Effector memory CD8-positive, alpha-beta T cell (primary cell): ENCODE data around the gene CFAP100.

ENCODE experiments used
- ATAC-seq: fragments of 150-1000 bp; cut with Tn5 transposase; replicated peaks from 2 replicates; pipeline ENCODE4 v1.10.0; 2021; ENCODE audit warnings: mild to moderate bottlenecking, moderate library complexity
- DNase-seq, 3 experiments: peaks; one replicate each; pipeline ENCODE4 v3.0.0; 2021
- H3K27ac Mint-ChIP-seq, 2 donors: one replicate each; pipeline ENCODE4 v1.8.0; 2022; ENCODE audit warnings: mild to moderate bottlenecking in 2 of 2, mixed read lengths in 2 of 2, moderate library complexity in 2 of 2
- H3K27me3 Mint-ChIP-seq, 2 donors: one replicate each; pipeline ENCODE4 v1.8.0; 2022; ENCODE audit warnings: mixed read lengths in 2 of 2
- H3K36me3 Mint-ChIP-seq: one replicate; pipeline ENCODE4 v1.8.0; 2022; ENCODE audit warnings: mild to moderate bottlenecking, moderate library complexity, mixed read lengths; ENCODE audit not compliant: insufficient read depth
- H3K4me1 Mint-ChIP-seq, 2 donors: one replicate each; pipeline ENCODE4 v1.8.0; 2022; ENCODE audit warnings: low read depth in 2 of 2, mixed read lengths in 2 of 2
- H3K4me3 Mint-ChIP-seq, 2 donors: one replicate each; pipeline ENCODE4 v1.8.0; 2022; ENCODE audit warnings: mild to moderate bottlenecking in 2 of 2, mixed read lengths in 2 of 2, moderate library complexity in 2 of 2
- H3K9me3 Mint-ChIP-seq, 2 donors: one replicate each; pipeline ENCODE4 v1.8.0; 2022; ENCODE audit warnings: mixed read lengths in 2 of 2
- total RNA-seq, 9 experiments: gene quantifications; one replicate each; lab custom pipeline; 2026; lab: John Stamatoyannopoulos, UW

Gene CFAP100
- 0 to 0.12 (median 0) reads per million in 9 experiments for total RNA-seq

- no peak within 1 kb of the TSS for H3K4me3 Mint-ChIP-seq
- H3K36me3 Mint-ChIP-seq, result no peaks in the 10 kb centered on the region
- ATAC-seq, result no peak
- H3K27me3 Mint-ChIP-seq, result peaks cover 62 to 77% of the 10 kb centered on the region in 2 donors
- H3K9me3 Mint-ChIP-seq, result no peaks in the 10 kb centered on the region
- no peak within 1 kb of the TSS for H3K27ac Mint-ChIP-seq
- peaks cover 3 to 5% of the 10 kb centered on the region in 2 donors for H3K4me1 Mint-ChIP-seq
- no peak for DNase-seq
Observed at GRCh38 chr3:126394179-126394976, at the start of gene CFAP100. TSS of gene CFAP100 (plus strand) at chr3:126394909. CDS start at chr3:126396001, 1,092 bp downstream.

DNA sequence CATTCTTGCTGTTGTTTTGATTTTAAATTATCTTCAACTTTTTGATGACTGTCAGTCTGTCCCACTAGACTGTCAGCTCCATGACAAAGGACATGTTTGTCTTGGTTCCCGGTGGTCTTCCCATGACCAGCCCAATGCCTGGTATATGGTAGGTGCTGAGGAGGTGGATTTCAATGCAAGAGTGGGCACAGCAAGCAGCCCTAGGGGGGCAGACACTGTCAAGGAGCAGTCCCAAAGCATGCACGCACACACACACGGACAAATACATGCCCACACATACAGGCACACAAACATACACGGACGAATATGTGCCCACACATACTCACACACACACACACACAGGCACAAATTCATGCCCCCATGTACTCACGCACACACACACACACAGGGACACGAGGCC, 49.5 kb upstream of the CFAP100 start:
- Mint-ChIP-seq H3K4me3 (no peak overlapping the region), H3K27ac (no peak overlapping the region), H3K27me3 (peaks cover 0 to 29% of the 10 kb centered on the region in 2 donors), H3K4me1 (peaks cover 0 to 2% of the 10 kb centered on the region in 2 donors), H3K36me3 (no peaks in the 10 kb centered on the region), H3K9me3 (no peaks in the 10 kb centered on the region)
- ATAC-seq, result no peak
- DNase-seq, result no peak

DNA sequence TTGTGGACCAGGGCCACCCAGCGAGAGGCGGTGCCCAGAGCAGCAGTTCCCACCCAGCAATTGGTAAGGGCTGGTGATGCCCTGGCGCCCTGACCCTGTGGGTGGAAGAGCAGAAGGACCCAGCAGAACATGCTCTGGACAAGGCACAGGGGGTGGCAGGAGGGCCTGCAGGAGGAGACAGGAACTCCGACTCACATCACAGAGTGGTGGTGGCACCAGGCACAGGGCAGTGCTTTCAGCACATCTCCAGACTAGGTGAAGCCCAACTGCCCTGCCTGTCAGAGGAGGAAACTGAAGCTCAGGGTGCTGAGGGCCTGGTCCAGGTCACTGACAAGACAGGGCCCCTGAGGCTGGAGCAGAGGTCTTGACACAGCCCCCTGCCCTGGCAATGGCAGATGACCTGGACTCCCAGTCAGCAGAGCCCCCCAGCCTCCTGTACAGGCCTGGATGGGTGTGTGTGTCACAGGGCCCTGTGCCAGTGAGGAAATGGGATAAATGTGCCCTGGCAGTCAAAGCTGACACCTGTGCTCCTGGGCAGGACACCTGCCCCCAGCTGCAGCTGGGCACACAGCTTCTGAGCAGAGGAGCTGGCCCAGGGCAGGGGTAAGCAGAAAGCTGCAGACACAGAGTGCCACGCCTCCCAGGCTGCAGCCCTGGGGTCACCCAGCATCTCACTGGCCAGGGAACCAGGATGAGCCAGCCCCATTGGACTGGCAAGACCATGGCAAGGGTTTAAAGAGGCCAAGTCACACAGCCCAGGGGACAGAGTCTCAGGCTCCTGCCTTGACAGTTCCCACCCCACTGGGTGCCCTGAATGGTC, 48.9 kb upstream of the CFAP100 start:
- peaks cover 0 to 23% of the 10 kb centered on the region in 2 donors for H3K27me3 Mint-ChIP-seq
- peaks cover 0 to 2% of the 10 kb centered on the region in 2 donors for H3K4me1 Mint-ChIP-seq
- DNase-seq (no peak), ATAC-seq (no peak)
- H3K27ac Mint-ChIP-seq, result no peak overlapping the region
- no peaks in the 10 kb centered on the region for H3K9me3 Mint-ChIP-seq
- H3K4me3 Mint-ChIP-seq, result no peak overlapping the region
- H3K36me3 Mint-ChIP-seq, result no peaks in the 10 kb centered on the region

- ATAC-seq, result no peak
- Mint-ChIP-seq H3K27me3 (peaks cover 0 to 17% of the 10 kb centered on the region in 2 donors), H3K27ac (no peak overlapping the region), H3K4me3 (no peak overlapping the region), H3K36me3 (no peaks in the 10 kb centered on the region), H3K4me1 (peaks cover 0 to 2% of the 10 kb centered on the region in 2 donors), H3K9me3 (no peaks in the 10 kb centered on the region)
- no peak for DNase-seq
Observed at GRCh38 chr3:126346466-126346865, 48.2 kb upstream of the CFAP100 start.

DNA sequence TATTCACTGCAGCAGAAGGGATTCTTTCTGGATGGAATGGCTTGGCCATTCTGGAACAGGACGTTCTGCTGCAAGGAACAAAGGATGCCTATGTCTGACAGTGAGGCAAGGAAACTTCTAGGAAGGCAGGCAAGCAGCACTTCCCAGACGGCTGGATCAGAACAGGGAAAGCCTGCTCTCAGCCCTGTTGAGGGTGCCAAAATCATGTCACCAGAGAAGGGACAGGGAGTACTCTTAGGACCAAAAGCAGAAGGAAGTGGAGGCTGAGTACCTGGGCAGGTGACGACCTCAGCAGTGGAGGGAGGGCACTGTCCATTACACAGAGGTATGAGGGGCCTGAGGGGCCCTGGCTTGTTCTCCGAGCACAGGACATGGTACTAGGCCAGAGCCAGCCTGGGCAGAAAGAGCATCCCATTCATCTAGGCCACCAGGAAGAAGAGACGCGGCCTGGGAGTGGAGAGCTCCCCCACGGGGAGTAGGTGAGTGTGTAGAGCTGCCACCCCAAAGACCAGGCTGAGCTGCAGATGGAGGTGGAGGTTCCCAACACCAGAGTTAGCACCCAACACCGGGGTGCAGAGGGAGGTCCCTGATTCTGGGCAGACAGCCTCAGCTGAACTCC, 47.1 kb upstream of the CFAP100 start:
- no peak overlapping the region for H3K27ac Mint-ChIP-seq
- H3K4me3 Mint-ChIP-seq, result no peak overlapping the region
- H3K4me1 Mint-ChIP-seq, result peaks cover 0 to 2% of the 10 kb centered on the region in 2 donors
- H3K9me3 Mint-ChIP-seq, result no peaks in the 10 kb centered on the region
- no peak for ATAC-seq
- peaks cover 0 to 9% of the 10 kb centered on the region in 2 donors for H3K27me3 Mint-ChIP-seq
- no peak for DNase-seq
- no peaks in the 10 kb centered on the region for H3K36me3 Mint-ChIP-seq

DNA sequence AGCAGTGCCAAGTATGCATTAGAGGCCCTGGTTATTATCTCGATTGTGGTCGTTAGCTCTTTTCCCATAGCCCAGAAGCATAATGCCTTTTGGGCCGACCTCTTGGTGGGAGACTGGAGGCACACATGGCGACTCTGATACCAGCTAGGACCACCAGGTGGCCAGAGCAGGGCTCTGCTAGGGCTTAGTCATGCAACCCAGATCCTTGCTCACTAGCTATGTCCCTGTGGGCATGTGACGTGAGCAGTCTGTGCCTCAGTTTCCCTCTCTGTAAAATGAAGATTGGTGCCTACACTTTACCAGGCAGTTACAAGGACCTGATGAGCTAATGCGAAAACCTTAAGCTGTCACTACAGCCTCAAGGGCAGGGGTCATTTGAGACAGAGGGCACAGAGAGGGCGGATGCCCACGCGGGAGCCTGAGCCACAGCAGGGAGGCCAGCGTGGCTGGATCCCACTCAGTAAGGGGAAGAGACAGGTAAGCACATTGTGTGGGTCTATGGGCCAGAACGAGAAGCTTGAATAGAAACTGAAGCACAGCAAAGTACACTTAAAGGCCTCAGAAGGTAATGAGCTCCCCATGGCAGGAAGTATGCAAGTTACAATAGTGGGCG, 46.3 kb upstream of the CFAP100 start:
- H3K27ac Mint-ChIP-seq, result no peak overlapping the region
- H3K36me3 Mint-ChIP-seq, result no peaks in the 10 kb centered on the region
- peaks cover 0 to 9% of the 10 kb centered on the region in 2 donors for H3K27me3 Mint-ChIP-seq
- no peaks in the 10 kb centered on the region for H3K9me3 Mint-ChIP-seq
- DNase-seq (no peak), ATAC-seq (no peak)
- no peak overlapping the region for H3K4me3 Mint-ChIP-seq
- H3K4me1 Mint-ChIP-seq, result peaks cover 0 to 2% of the 10 kb centered on the region in 2 donors

DNA sequence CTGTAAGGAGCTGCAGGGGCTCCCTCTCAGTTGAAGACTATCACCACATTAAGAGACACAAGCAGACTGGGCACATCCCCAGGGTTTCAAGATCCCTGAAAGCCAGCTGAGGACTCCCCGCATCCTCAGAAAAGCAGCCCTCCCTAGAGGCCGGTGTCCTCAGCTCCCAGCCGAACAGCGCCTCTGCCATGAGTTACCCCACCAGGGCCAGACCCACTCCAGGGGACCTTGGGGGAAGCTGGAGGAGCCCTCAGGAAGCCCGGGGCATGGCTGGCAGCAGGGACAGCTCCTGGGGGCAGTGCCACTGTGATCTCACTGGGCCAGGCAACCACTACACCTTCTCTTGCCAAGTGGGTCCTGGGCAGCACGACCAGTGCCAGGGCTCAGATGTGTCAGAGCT, 45.6 kb upstream of the CFAP100 start:
- H3K4me3 Mint-ChIP-seq, result no peak overlapping the region
- H3K27ac Mint-ChIP-seq, result no peak overlapping the region
- H3K9me3 Mint-ChIP-seq, result no peaks in the 10 kb centered on the region
- H3K36me3 Mint-ChIP-seq, result no peaks in the 10 kb centered on the region
- peaks cover 0 to 15% of the 10 kb centered on the region in 2 donors for H3K27me3 Mint-ChIP-seq
- DNase-seq (no peak), ATAC-seq (no peak)
- peaks cover 0 to 2% of the 10 kb centered on the region in 2 donors for H3K4me1 Mint-ChIP-seq

GRCh38 chr3:126349611-126350501, 44.9 kb upstream of the CFAP100 start:
- Mint-ChIP-seq H3K36me3 (no peaks in the 10 kb centered on the region), H3K4me3 (no peak overlapping the region), H3K4me1 (peaks cover 0 to 2% of the 10 kb centered on the region in 2 donors), H3K27ac (no peak overlapping the region), H3K9me3 (no peaks in the 10 kb centered on the region), H3K27me3 (peaks cover 0 to 18% of the 10 kb centered on the region in 2 donors)
- DNase-seq, result no peak
- ATAC-seq, result no peak

DNA sequence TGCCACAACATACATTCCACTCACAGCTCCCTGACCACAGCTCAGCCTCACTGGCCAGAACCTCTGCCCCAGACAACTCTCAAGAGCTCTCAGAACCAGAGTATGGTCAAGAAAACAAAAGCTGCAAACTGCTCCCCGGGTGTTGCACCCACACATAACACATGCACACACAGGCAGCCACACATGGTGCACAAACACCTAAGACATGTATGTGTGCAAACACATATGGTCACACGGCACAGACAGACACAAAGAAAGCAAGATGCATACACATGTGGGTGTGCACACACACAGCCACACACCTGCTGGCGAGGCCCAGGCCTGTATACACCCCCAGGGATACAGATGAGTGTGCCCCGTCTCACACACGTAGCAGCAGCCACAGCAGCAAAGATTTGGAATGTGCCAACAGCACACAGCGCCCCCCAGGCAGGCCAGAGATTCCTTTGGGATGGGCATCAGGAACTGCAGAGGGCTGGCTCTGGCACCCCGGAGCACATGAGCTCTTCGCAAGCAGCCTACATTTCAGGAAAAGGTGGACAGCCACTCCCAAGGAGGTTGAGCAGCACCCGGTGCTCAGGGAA, 44.1 kb upstream of the CFAP100 start:
- Mint-ChIP-seq H3K27ac (no peak overlapping the region), H3K4me1 (peaks cover 3 to 4% of the 10 kb centered on the region in 2 donors), H3K4me3 (no peak overlapping the region), H3K9me3 (no peaks in the 10 kb centered on the region), H3K27me3 (peaks cover 6 to 25% of the 10 kb centered on the region in 2 donors), H3K36me3 (no peaks in the 10 kb centered on the region)
- no peak for ATAC-seq
- DNase-seq, result no peak

DNA sequence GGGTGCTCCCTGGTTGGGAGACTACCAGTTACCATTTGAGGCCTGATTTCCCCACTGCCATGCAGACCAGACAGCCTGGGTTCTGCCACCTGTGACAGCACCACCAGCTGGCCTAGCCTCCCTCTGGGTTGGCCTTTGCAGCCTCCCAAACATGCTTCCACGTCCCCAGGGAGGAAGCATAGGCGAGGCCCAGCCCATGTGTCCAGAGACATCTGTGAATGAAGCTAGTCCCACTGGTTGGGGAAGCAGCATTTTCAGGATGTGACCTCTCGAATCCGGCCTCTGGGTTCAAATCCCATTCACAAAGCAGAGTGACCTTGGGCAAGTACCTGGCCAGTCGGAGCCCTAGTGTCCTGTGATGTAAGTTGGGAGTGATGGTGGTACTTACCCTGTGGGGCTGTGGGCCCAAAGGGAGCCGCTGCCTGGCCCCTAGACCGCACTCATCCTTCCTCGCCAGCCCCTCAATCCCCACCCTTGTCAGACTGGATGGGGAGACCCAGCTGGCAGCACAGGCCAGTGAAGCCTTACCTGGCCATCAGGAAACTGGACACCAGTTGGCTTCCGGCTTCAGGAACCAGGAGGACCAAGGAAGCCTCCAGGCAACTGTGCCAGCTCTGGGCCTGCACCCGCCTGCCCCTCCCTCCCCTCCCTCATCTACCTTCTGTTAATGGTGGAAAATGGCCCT, 43.5 kb upstream of the CFAP100 start:
- H3K9me3 Mint-ChIP-seq, result no peaks in the 10 kb centered on the region
- peaks cover 6 to 7% of the 10 kb centered on the region in 2 donors for H3K4me1 Mint-ChIP-seq
- ATAC-seq, result no peak
- H3K4me3 Mint-ChIP-seq, result no peak overlapping the region
- H3K27ac Mint-ChIP-seq, result no peak overlapping the region
- DNase-seq, result no peak
- no peaks in the 10 kb centered on the region for H3K36me3 Mint-ChIP-seq
- H3K27me3 Mint-ChIP-seq, result peaks cover 12 to 32% of the 10 kb centered on the region in 2 donors

GRCh38 chr3:126351771-126352475, 42.8 kb upstream of the CFAP100 start:
- Mint-ChIP-seq H3K9me3 (no peaks in the 10 kb centered on the region), H3K4me1 (peaks cover 9 to 10% of the 10 kb centered on the region in 2 donors), H3K36me3 (no peaks in the 10 kb centered on the region), H3K27me3 (peaks cover 15 to 37% of the 10 kb centered on the region in 2 donors), H3K4me3 (no peak overlapping the region), H3K27ac (no peak overlapping the region)
- ATAC-seq (no peak), DNase-seq (no peak)
